ENCODE measurements around the gene GABRG3.

Gene GABRG3

DNA sequence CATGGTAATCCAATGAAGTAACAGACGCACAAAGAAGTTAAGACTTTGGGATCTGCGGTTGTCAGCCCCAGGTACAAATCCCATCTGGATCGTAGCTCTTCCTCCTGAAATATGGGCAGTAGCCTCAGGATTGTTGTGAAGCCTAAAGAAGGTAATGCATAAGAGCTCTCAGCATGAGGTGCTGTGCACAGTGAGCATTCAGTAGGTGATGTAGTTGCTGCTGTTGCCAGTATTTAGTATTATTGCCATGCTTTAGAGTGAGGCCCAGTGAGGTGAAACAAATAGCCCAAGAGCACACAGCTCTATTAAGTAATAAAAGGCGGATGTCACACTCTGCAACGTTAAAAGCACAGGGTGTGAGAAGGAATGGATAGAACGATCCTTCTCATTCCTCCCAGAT, 225.7 kb downstream of the GABRG3 start:
- no peak for DNase-seq

DNA sequence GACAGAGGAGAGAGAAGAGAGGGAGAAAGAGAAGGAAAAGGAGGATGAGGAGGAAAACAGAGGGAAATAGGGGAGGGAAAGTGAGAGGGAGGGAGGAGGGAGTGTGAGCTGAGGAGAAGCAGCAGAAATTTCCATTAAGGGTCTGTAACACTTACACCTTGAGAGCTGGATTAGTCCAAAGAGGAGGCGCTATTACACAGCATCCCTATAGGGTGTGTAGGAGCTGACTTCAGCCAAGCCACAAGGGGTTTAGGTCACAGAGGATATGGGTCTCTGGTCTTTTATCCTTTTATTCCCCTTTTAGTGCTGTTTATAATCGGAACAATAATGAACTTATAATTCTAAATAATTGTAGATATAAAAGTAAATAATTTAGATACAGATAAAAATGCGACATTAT, 230.4 kb downstream of the GABRG3 start:
- no peak for DNase-seq

DNA sequence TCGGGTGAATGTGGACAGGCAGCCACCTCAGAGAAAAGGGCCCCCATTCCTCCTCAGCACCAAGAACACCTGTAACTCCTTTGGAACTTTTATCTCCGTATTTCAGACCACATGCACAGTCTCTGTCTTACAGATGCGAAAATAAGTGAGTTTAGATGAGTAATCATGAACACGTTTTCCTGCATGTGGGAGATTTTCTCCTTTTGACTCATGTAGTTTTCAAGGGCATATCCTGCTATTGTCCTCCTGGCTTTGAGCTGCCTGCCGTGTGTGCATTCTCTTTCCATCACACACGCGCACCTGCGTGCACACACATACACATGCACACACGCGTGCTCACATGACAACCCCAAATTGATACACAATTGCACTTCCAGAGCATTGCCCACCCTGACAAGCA, 239.2 kb downstream of the GABRG3 start:
- DNase-seq: no peak

- DNase-seq: no peak
Observed at GRCh38 chr15:27214032-27214431, 243.1 kb downstream of the GABRG3 start.

DNA sequence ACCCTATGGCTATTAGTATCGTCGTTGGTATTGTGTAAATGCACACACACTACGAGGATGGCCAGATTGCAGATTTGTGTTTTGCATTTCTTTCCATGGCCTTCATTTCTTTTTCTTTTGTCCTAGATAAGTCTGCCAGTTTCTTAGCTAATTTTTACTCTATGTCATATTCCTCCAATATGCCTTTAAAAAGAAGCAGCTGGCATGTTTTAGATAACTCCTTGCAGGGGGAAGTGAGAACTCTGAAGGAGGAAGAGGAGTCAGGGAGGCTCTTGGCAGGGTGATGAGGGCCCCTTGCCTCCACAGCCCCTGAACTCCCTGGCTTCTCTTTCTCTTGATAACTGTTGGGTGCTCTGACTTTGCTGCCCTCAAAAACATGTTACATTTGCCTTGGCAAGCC, 244.0 kb downstream of the GABRG3 start:
- DNase-seq: no peak

DNA sequence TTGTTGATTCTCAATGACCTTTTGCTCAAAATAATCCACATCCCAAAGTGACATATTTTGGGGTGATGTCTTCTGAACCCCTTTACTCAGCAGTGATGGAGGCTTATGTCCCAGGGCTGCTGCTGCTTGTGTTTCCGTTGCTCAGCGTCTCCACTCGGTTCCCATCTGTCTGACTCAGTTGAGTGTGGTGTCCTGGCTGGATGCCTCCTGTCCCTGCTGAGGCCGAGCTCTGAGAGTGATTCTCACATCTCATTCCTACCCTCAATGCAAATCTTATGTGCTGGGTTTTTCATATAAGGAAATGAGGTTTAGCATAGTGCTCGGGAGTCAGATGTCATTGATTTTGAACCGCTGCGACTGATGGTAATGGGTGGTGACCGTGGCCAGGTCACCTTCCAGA, 247.4 kb downstream of the GABRG3 start:
- DNase-seq: no peak

DNA sequence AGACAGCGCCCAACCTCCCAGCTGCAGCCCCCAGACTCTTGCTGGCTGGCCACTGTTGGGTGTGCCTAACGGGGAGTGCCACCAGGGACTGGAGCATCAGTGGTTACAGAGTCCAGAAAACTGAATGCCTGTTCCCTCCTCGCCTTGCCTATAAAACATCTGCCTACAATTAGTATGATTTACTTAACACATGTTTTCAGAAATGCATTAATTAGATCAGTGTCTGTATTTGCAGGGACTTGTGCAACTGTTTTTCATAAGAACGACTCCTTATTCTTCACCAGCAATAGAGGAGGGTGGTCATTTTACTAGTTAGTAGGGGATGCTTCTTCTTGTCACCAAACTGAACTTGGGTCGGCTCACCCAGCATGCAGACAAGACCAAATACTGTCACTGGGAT, 248.7 kb downstream of the GABRG3 start:
- no peak for DNase-seq

- DNase-seq: no peak
Observed at GRCh38 chr15:27220199-27220598, 249.2 kb downstream of the GABRG3 start.

DNA sequence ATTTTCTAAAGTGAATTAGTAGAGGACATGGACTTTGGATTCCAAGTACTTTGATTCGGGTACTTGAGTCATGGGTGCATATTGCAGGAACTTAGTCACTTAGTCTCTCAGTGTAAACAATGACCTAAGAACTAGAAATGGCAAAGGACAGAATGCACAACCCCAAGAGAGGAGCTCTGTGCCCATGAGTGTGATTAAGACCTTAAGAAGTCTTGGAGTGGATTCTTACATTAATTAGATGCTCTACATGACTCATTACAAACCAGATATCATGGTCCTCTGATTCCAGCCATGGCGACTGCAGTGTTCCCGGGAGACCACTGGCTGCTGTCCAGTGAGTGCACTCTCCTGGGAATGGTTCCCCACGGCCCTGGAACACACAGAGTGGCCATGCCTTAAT, 251.5 kb downstream of the GABRG3 start:
- no peak for DNase-seq

- no peak for DNase-seq
Observed at GRCh38 chr15:27223179-27223578, 252.2 kb downstream of the GABRG3 start.

DNA sequence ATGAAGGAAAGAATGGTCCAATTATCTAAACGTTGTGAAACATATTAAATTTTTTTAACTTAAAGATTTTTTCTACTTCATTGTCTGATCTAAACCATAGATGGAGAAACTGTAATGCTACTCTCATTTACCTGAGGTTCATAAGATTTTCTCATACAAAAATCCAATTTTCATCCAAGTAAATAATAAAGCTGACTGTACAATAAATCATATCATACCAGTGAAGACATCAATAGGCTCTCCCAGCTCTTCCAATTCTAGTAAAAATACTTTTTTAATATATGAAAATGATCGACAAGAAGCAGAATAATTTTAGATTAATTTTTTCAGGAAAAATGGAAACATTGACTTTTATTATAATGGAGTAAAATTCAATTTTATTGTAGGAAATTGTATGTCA, 260.8 kb downstream of the GABRG3 start:
- no peak for DNase-seq

DNA sequence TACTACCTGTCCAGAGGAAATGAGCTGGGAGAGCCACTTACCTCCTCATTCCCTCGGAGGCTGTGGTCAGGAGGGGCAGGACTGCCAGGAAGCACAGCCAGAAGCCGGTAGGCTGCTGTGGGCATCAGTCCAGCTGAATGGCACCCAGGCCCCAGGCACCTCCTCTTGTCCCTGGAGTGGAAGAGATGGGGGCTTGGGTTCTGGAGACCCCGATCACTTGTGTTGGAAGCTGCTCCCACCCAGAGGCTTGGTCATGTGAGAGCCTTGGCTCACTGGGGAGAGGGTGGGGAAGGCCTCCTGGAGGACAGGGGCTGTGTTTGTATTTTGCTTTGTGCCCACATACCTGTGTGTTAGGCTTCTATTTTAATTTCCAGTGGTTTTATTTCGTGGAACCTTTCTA, 261.9 kb downstream of the GABRG3 start:
- no peak for DNase-seq

GRCh38 chr15:27234593-27234992, 263.6 kb downstream of the GABRG3 start:
- DNase-seq: no peak

DNA sequence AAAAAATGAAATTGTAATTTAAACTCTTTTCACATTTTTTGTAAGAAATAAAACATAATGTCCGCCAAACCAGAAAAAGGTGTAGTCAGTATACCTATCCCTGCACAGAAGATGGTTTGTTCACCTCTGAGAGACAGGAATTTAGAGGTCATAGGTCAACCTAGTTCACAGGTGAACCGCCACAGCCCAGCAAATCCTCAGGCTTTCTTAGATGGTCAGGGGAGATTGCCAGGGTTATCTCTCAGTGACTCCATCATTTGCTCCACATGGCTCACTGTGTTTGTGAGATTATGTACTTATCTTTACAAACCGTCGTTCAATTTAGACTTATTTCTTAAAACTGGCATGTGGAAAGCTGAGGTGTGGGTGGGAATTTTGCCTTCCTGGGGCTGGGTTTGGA, 264.2 kb downstream of the GABRG3 start:
- DNase-seq: no peak

GRCh38 chr15:27235681-27236080, 264.7 kb downstream of the GABRG3 start:
- no peak for DNase-seq

GRCh38 chr15:27237319-27237939, 266.4 kb downstream of the GABRG3 start:
- DNase-seq: no peak

GRCh38 chr15:27238209-27238608, 267.2 kb downstream of the GABRG3 start:
- no peak for DNase-seq

GRCh38 chr15:27238707-27239423, 267.9 kb downstream of the GABRG3 start:
- no peak for DNase-seq

DNA sequence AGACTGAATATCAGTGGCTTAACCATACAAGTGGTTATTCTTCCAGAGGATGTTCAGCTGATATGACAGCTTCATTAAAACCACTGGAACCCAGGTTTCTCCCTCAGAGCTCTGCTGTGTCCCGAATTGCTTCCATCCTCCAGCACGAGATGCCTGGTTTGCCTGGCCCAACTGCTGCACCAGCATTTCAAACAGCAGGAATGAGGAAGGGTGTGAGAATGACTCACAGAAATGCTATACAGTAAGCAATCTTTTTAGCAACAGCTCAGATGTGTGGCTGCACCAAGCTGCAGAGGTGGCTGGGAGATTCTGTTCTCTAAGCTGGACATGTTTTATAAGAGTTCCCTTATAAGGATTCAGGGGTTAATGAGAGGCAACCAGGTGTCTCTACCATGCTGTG, 271.0 kb downstream of the GABRG3 start:
- no peak for DNase-seq

- no peak for DNase-seq
Observed at GRCh38 chr15:27244047-27244446, 273.1 kb downstream of the GABRG3 start.

- no peak for DNase-seq
Observed at GRCh38 chr15:27248251-27248650, 277.3 kb downstream of the GABRG3 start.

DNA sequence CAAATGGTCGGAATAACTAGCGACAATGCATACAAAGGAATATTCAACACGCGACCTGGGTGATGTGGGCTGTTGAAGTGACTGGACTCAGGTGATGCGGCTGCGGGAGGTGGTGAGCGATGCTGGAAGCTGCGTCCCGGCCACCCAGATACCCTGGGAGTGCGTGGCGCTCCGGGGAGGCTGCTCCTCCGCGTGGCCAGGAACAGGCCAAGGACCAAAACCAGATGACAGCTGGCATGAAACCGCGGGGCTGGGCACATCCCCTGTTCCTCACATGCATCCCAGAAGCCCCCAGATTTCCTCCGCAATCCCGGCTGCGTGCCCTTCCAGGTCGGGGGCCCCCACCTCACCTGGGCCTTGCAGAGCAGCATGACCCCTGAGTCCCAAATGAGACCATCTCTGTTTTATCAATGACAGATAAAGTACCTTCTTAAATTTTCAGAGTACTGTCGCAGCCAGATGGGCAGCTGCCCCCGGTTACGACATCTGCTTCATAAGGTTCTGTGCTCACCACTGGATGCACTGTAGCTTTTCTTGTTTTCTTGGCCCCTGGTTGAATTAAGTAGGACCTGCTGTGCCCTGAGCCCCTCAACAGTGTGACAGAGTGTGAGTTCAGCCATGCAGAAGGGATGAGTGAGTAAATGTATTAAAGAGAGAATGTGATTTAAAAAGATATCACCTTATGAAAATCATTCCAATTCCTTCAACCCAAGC, 278.2 kb downstream of the GABRG3 start:
- no peak for DNase-seq

GRCh38 chr15:27249760-27250109, 278.8 kb downstream of the GABRG3 start:
- no peak for DNase-seq

GRCh38 chr15:27250223-27250622, 279.2 kb downstream of the GABRG3 start:
- DNase-seq: no peak
